GM12878 (cell line): ENCODE results near the gene ANO9. TPM values are rescaled to one million over a fixed set of nuclear protein-coding genes. Genes with fewer than 3 reads are reported as not detected.

Source experiments
- ATAC-seq: fragments of 200-7000 bp; cut with Tn5 transposase; 3 replicates; pipeline ENCODE4 v1.9.1; 2020; ENCODE audit warnings: mild to moderate bottlenecking, moderate library complexity
- BruUV-seq: library from RNA; stranded (reverse); fragments of 400-500 nt; replicated peaks from 2 replicates; lab custom pipeline; 2021; lab: Mats Ljungman, UMichigan
- CTCF ChIA-PET: fragments of 300-600 bp; sonication (Branson Sonifier 250); formaldehyde crosslinking; extraction: SDS; loops from one replicate; lab custom pipeline; 2021; ENCODE audit warnings: inconsistent platforms; lab: Yijun Ruan, JAX
- POLR2A ChIA-PET: fragments of 350-600 bp; formaldehyde crosslinking; extraction: SDS; loops from one replicate; lab custom pipeline; 2021; ENCODE audit warnings: inconsistent platforms; lab: Charles Lee
- RAD21 ChIA-PET: fragments of 300-600 bp; sonication (Branson Sonifier 250); formaldehyde crosslinking; loops from one replicate; lab custom pipeline; 2023; ENCODE audit warnings: antibody characterized with exemption; ENCODE audit not compliant: unreplicated experiment; lab: Charles Lee
- SMC1A ChIA-PET: fragments of 300-600 bp; sonication (Branson Sonifier 250); formaldehyde crosslinking; loops from one replicate; lab custom pipeline; 2023; ENCODE audit not compliant: unreplicated experiment, uncharacterized antibody; lab: Charles Lee
- DNase-seq: peaks from one replicate; pipeline ENCODE4 v3.0.0-alpha.2; 2011; ENCODE audit warnings: low read depth, low spot score
- FAIRE-seq: peaks from 3 replicates; lab custom pipeline; 2011; peaks lifted over from hg19 to GRCh38; lab: Jason Lieb, UNC
- H2AFZ ChIP-seq: 2 replicates; pipeline ENCODE4 v1.6.0; 2011; ENCODE audit warnings: low read depth, low read length, control low read depth; ENCODE audit not compliant: control insufficient read depth
- H3K27ac ChIP-seq: 2 replicates; pipeline ENCODE4 v1.5.1; 2011; ENCODE audit warnings: control low read depth; ENCODE audit not compliant: control insufficient read depth, insufficient read depth
- H3K27me3 ChIP-seq, 2 experiments: replicated peaks in 1 of 2; 2 replicates each; pipeline versions ENCODE4 v1.6.0 to v1.6.1; 2011; ENCODE audit warnings: low read length in 1 of 2; ENCODE audit not compliant: control insufficient read depth in 2 of 2, insufficient read depth in 2 of 2
- H3K36me3 ChIP-seq, 2 experiments: 2 replicates each; pipeline ENCODE4 v1.5.1; 2011; ENCODE audit warnings: low read length in 1 of 2; ENCODE audit not compliant: control insufficient read depth in 2 of 2, insufficient read depth in 2 of 2
- H3K4me1 ChIP-seq: 2 replicates; pipeline ENCODE4 v1.6.1; 2011; ENCODE audit warnings: mild to moderate bottlenecking, low read length, moderate library complexity, mixed read lengths; ENCODE audit not compliant: control insufficient read depth, insufficient read depth
- H3K4me2 ChIP-seq: 2 replicates; pipeline ENCODE4 v1.6.0; 2011; ENCODE audit warnings: control low read depth; ENCODE audit not compliant: control insufficient read depth, insufficient read depth
- H3K4me3 ChIP-seq: fragments of 200-600 bp; sonication (generic); 2 replicates; pipeline ENCODE4 v1.5.1; 2016
- H3K79me2 ChIP-seq: 2 replicates; pipeline ENCODE4 v1.6.0; 2011; ENCODE audit warnings: low read length; ENCODE audit not compliant: control insufficient read depth, insufficient read depth
- H3K9ac ChIP-seq: 2 replicates; pipeline ENCODE4 v1.8.0; 2011; ENCODE audit warnings: low read length, control low read depth, mixed read lengths; ENCODE audit not compliant: control insufficient read depth, insufficient read depth
- H3K9me3 ChIP-seq: replicated peaks from 3 replicates; pipeline ENCODE4 v1.5.1; 2011; ENCODE audit warnings: mild to moderate bottlenecking, low read length; ENCODE audit not compliant: control insufficient read depth, insufficient read depth
- H4K20me1 ChIP-seq: 2 replicates; pipeline ENCODE4 v1.6.0; 2011; ENCODE audit not compliant: control insufficient read depth, insufficient read depth
- CBX3 ChIP-seq: fragments of 200-600 bp; sonication (generic); IDR thresholded peaks from 2 replicates; pipeline ENCODE4 v1.6.1; 2016; ENCODE audit warnings: low read depth, borderline replicate concordance
- CREB1 ChIP-seq: IDR thresholded peaks from 2 replicates; pipeline ENCODE4 v1.6.1; 2012; ENCODE audit warnings: low read depth, mild to moderate bottlenecking, inconsistent platforms
- HDGF ChIP-seq: fragments of 450-650 bp; IDR thresholded peaks from 2 replicates; pipeline ENCODE4 v1.6.1; 2016; ENCODE audit warnings: antibody characterized with exemption
- JUNB ChIP-seq: IDR thresholded peaks from 2 replicates; pipeline ENCODE4 v1.6.1; 2016; ENCODE audit warnings: antibody characterized with exemption, mild to moderate bottlenecking
- LARP7 ChIP-seq: fragments of 450-650 bp; IDR thresholded peaks from 2 replicates; pipeline ENCODE4 v1.6.1; 2017; ENCODE audit warnings: mild to moderate bottlenecking
- SMARCA5 ChIP-seq: fragments of 450-650 bp; IDR thresholded peaks from 2 replicates; pipeline ENCODE4 v1.6.1; 2017; ENCODE audit warnings: mild to moderate bottlenecking
- TCF12 ChIP-seq: IDR thresholded peaks from 2 replicates; pipeline ENCODE4 v1.6.1; 2011; ENCODE audit warnings: low read depth, mild to moderate bottlenecking, low read length
- ZNF384 ChIP-seq: IDR thresholded peaks from 2 replicates; pipeline ENCODE4 v1.6.1; 2012; ENCODE audit warnings: low read depth, mild to moderate bottlenecking, low read length, improper control_type of control experiment, borderline replicate concordance
- ZNF622 ChIP-seq: fragments of 450-650 bp; IDR thresholded peaks from 2 replicates; pipeline ENCODE4 v1.6.1; 2017; ENCODE audit warnings: mild to moderate bottlenecking, inconsistent platforms
- WGBS: methylation state at CpG from one replicate; pipeline ENCODE4 v1.1.6; 2016; ENCODE audit warnings: low lambda C conversion rate; ENCODE audit not compliant: insufficient replicate concordance, insufficient coverage; ENCODE audit errors: missing lambda C conversion rate; 5-methylcytosine and 5-hydroxymethylcytosine counted together
- in situ Hi-C: fragments of 300-500 bp; cut with MboI; formaldehyde crosslinking; loops from 9 replicates; pipeline ENCODE4 v1.14.3; 2018; ENCODE audit warnings: mixed read lengths
- intact Hi-C: fragments of 100-400 bp; cut with micrococcal nuclease; formaldehyde crosslinking; loops from one replicate; pipeline ENCODE4 v1.14.2; 2022; ENCODE audit not compliant: unreplicated experiment
- polyA plus RNA-seq, 11 experiments: library from polyadenylated mRNA; depleted of rRNA in 4 of 11; unstranded in 6 of 11; stranded (reverse) in 5 of 11; fragments of >200 nt; fragmentation: Nextera tagmentation in 4 of 11; fragmentation: Illumina TruSeq in 1 of 11; extraction: Ambion mirVana in 4 of 11; extraction: Trizol in 1 of 11; gene quantifications; 1 replicate in 1 of 11; 2 replicates in 10 of 11; pipeline versions ENCODE4 v1.2.1 to v1.2.3, GENCODE V29; 2011 to 2016; ENCODE audit warnings: inconsistent platforms in 2 of 11, missing spikeins in 2 of 11, low read depth in 1 of 11
- total RNA-seq, 4 experiments: library from RNA; depleted of rRNA in 3 of 4; stranded (reverse); fragments of >200 nt in 3 of 4; fragmentation: Illumina TruSeq in 1 of 4; extraction: Trizol in 1 of 4; gene quantifications; 2 replicates each; pipeline versions ENCODE4 v1.2.1 to v1.2.3, GENCODE V29; 2013 to 2021

Gene ANO9
- total and polyA plus RNA-seq, 10 of the 15 experiments (the other 5 are each of a cell fraction or from before 2014, with no cell fraction given) = 0.21 to 42.3 (median 12.0) TPM

DNA sequence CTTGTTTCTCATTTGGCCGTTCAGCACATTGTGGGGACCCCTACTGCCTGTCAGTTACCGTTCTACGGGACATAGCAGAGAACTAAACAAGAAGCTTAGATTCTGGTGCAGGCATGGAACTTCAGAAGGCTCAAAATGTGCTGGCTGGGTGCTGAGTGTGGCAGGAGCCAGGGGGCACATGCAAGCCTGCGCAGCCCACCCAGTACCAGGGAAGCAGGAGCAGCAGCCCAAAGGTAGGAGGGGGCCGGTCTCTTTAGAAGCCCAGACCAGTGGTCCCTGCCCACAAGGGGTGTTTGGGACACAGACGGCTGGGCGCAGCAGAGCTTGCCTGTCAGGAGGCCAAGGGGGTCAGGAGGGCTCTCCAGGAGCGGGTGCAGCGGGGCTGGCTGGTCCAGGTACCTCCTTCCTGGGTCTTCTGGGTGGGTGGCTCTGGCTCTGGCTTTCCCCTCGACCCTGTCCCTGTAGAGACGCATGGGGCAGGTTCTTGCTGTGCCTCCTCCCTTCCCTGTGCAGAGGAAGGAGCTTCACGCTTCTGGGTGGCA lies 10.5 kb upstream of the ANO9 start:
- DNase-seq (no peak), ATAC-seq (no peak), FAIRE-seq (no peak)
- H3K4me2 ChIP-seq = peak overlapping the region; percentile 96; the same call in 1 of the 2 replicates
- H3K27me3 ChIP-seq = no peaks in the 10 kb centered on the region
- no peak overlapping the region for H3K27ac ChIP-seq
- H3K79me2 ChIP-seq = peaks cover 14% of the 10 kb centered on the region
- peaks cover 22% of the 10 kb centered on the region for H3K4me1 ChIP-seq
- H3K36me3 ChIP-seq = peaks cover 2 to 6% of the 10 kb centered on the region in 2 experiments; a peak in 3 of 4 replicates
- H3K9ac ChIP-seq = no peak overlapping the region
- no peaks in the 10 kb centered on the region for H4K20me1 ChIP-seq
- TF ChIP-seq LARP7 (no peak), ZNF384 (no peak), ZNF622 (no peak), CBX3 (no peak), CREB1 (no peak), HDGF (no peak), TCF12 (no peak), JUNB (no peak), SMARCA5 (no peak)
- ChIA-PET RAD21 (no interaction called here), CTCF (interaction anchor here (1.4 kb wide), 1 partner anchor 147 kb away, joined by 3 read pairs; no protein-coding TSS in a partner anchor), SMC1A (no interaction called here), POLR2A (interaction anchor here (1.3 kb wide), 1 partner anchor 84 kb away, joined by 3 read pairs; no protein-coding TSS in a partner anchor)
- intact Hi-C loops = no loop called here
- 72% methylated on average over 12 of the region's 12 CpGs for WGBS
- H3K4me3 ChIP-seq = no peak overlapping the region
- in situ Hi-C loops = loop anchor here (5.0 kb wide), 1 partner anchor 50 kb away; no protein-coding TSS in a partner anchor
- no TSS peak for BruUV-seq
- H3K9me3 ChIP-seq = no peaks in the 10 kb centered on the region
- no peak overlapping the region for H2AFZ ChIP-seq
